ENCODE results near the gene UVRAG.

GRCh38 chr11:75905434-75905833, 90.4 kb downstream of the UVRAG start:
- TF ChIP-seq CTCF (IDR thresholded peaks at IDR 0.05; ENCODE audit: low read depth, low read length) (no peak), EZH2phosphoT487 (IDR thresholded peaks at IDR 0.05; ENCODE audit: low read depth) (no peak)

Data from OCI-LY3 (cell line).